ENCODE measurements around the gene CNTN5.

Gene CNTN5

GRCh38 chr11:100094121-100094865 lies 1073.5 kb downstream of the CNTN5 start:
- DNase-seq (ENCODE audit: low spot score), result no peak

GRCh38 chr11:100095809-100096208 lies 1075.1 kb downstream of the CNTN5 start:
- no peak for DNase-seq (ENCODE audit: low spot score)

- DNase-seq (ENCODE audit: low spot score), result no peak
These were observed 1077.8 kb downstream of the CNTN5 start for GRCh38 chr11:100098560-100098959.

DNA sequence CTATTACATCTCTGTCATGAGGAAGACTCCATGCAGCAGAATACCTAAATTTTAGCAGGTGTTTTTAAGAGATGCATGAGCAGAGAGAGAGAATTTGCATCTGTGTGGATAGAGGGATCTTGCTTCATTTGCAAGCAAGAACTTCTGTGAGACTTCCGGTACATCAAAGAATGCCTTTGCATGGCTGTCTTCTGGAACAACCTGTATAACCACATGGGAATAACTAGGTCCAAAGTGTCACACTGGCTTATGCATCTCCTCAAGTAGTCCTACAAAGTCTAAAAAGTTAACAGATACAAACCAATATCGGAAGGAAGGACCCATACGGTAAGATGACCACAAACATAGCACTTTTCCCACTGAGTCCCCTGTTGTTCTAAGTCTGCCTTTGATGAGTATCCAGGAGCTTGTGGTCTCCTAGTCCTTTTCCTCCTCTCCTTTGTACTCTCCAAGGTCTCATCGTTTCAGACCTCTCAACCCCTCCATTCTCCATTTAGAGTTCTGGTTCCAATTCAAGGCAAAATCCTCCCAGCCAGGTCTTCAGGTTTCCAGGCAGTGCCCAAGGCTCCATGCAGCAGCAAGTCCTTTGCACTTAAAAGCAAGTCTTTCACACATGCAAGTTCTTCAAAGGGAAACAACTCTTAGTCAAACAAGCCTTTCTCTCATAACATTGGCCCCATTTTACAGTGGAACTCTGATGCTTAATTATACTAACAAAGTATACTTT lies 1084.7 kb downstream of the CNTN5 start:
- no peak for DNase-seq (ENCODE audit: low spot score)

DNA sequence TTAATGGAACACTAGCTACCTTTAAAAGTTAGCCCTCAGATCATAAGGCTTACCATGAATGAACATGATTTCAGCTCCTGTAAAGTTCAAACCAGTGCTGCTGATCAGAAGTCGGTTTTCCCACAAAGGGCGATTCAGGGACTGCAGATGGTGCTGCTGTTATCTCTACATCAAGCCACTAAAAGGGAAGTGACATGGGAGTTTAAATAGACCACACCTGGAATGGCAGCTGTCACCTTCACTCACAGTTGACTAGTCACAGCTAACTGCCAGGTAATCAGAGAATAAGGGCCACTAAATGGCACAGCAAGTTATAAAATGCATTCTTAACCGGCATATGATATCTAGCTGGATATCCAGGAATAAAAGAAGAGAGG lies 1085.2 kb downstream of the CNTN5 start:
- no peak for DNase-seq (ENCODE audit: low spot score)

DNA sequence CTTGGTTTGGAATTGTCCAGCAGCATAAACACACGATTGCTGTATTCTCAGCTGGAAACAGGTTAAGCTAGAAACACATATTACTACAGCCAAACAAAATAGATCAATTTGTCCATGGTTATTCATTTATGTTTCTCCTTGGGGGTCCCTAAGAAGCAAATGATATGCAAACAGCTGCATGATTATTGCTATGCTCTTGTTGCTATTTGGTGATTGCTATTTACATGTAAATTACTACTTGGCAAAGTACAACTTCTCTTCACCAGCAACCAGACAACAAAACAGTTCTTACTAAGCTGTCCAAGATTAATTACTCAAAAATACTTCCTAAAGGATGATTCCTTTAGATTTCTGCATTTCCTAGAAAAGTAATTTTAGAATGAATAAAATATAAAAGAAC lies 1098.4 kb downstream of the CNTN5 start:
- no peak for DNase-seq (ENCODE audit: low spot score)

DNA sequence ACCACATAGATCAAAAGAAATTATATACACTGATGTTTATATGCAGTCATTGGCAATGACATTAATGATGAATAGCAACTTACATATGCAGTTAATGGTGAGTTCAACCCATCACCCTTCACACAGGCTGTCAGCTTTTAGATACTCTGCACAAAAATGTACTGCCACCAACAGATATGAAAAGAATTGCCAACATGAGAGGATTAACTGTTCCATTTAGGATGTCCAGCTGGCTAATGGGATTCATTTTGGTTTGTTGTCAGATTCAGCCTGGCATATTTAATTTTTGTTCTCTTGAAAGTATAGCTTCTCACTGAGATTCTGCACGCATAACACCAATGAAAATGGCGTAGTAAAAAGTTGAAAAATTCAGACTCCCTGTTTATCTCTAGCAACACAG lies 1112.4 kb downstream of the CNTN5 start:
- DNase-seq (ENCODE audit: low spot score), result no peak

- DNase-seq (ENCODE audit: low spot score), result no peak
These were observed 1120.5 kb downstream of the CNTN5 start for GRCh38 chr11:100141201-100141600.

- DNase-seq (ENCODE audit: low spot score), result no peak
These were observed 1131.2 kb downstream of the CNTN5 start for GRCh38 chr11:100151944-100152343.

- DNase-seq (ENCODE audit: low spot score), result no peak
These were observed 1132.0 kb downstream of the CNTN5 start for GRCh38 chr11:100152766-100153165.

GRCh38 chr11:100163471-100163870 lies 1142.7 kb downstream of the CNTN5 start:
- no peak for DNase-seq (ENCODE audit: low spot score)

DNA sequence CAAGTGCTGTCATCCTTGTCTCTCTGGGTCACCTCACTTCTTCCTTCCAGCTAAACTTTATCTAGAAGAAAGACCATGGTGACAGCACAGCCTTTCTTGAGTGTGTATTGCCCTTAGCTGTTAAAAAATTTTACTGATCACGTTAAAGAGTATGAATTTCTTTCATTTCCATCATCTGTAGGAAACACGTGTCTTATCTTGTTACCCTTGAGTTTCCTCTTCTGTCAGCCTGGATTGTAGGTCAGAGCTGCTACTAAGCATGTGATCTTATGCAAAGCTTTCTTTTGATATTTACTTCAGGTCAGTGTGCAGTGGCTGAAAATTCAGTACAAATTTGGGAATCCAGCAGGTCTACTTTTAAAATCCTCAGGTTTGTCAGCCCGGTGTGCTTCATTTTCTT lies 1154.1 kb downstream of the CNTN5 start:
- no peak for DNase-seq (ENCODE audit: low spot score)

DNA sequence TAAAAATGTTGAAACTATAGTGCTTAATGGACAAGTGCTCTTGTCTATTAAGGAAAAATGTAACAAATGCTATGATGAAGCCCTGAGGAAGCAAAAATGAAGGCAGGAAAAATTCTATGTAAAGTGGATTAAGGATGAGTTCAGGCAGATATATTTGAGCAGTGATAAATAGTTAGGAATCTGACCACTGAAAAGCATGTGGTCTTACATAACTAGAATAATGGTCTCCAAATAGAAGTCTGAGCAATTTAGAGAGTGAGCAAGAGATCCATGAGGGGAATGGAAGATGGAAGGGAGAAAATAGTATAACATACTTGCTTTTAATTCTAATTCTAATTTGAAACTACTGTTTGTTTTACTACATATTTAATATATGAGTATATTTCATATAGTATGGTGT lies 1155.7 kb downstream of the CNTN5 start:
- DNase-seq (ENCODE audit: low spot score), result no peak

- no peak for DNase-seq (ENCODE audit: low spot score)
These were observed 1156.9 kb downstream of the CNTN5 start for GRCh38 chr11:100177651-100178050.

DNA sequence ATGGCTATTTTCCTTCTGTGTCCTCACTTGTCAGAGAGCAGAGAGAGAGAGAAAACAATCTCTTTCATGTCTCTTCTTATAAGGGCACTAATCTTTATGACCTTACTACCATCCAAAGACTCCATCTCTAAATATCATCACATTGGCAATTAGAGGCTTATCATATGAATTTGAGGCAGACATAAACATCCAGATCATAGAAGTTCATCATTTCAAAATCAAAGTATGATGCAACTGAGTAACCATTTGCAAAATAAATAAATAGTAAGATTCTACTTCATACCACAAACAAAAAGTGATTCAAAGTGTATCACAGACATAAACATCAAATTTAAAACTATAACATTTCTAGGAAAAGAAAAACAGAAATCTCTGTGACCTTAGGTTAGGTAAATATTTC lies 1161.6 kb downstream of the CNTN5 start:
- no peak for DNase-seq (ENCODE audit: low spot score)

- DNase-seq (ENCODE audit: low spot score), result no peak
These were observed 1162.2 kb downstream of the CNTN5 start for GRCh38 chr11:100182927-100183326.

DNA sequence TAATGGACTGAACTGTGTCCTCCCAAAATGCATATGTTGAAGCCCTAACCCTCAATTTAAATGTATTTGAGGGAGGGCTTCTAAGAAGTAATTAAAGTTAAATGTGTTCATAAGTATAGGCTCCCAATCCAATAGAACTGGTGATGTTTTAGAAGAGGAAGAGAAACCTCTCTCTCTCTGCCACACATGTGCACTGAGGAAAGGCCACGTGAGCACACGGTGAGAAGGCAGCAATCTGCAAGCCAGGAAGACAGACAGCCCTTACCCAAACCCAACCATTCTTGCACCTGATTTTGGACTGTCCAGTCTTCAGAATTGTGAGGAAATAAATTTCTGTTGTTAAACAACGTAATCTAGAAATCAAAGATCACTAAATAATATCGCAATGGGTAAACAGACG lies 1164.8 kb downstream of the CNTN5 start:
- DNase-seq (ENCODE audit: low spot score), result no peak

DNA sequence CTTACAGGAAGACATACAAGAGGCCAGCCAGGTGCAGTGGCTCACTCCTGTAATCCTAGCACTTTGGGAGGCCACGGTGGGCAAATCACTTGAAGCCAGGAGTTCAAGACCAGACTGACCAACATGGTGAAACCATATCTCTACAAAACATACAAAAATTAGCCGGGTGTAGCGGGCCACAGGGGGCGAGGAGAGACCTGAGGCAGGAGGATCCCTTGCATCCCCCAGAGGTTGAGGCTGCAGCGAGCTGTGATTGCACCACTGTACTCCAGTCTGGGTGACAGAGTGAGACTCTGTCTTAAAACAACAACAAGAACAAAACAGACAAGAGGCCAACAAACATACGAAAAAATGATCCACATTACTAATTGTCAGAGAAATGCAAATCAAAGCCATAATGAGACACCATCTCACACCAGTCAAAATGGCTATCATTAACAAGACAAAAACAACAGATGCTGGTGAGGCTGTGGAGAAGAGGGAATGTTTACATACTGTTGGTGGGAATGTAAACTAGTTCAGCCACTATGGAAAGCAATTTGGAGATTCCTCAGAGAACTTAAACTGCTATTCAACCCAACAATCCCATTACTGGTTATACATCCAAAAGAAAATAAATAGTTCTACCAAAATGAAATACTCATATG lies 1167.5 kb downstream of the CNTN5 start:
- DNase-seq (ENCODE audit: low spot score), result no peak

- DNase-seq (ENCODE audit: low spot score), result no peak
These were observed 1169.6 kb downstream of the CNTN5 start for GRCh38 chr11:100190395-100190794.

GRCh38 chr11:100192181-100192580 lies 1171.4 kb downstream of the CNTN5 start:
- no peak for DNase-seq (ENCODE audit: low spot score)

- no peak for DNase-seq (ENCODE audit: low spot score)
These were observed 1183.0 kb downstream of the CNTN5 start for GRCh38 chr11:100203789-100204188.

DNA sequence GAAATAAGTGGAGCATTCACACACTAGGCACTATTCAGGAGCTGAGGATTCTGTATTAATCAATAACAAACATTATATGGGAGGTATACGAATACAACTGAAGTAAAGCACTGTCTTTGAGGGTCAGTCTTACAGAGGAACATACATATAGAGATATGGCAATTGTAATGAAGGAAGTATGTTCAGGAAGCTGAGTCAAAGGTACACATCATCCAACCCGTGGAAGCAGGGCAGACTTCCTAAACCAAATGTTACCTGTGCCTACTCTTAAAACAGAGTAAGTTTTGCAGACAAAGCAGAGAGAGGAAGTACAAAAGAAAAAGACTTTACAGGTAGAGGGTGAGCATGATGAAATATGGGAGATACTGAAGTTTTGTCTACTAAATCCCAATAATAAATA lies 1185.2 kb downstream of the CNTN5 start:
- DNase-seq (ENCODE audit: low spot score), result no peak

DNA sequence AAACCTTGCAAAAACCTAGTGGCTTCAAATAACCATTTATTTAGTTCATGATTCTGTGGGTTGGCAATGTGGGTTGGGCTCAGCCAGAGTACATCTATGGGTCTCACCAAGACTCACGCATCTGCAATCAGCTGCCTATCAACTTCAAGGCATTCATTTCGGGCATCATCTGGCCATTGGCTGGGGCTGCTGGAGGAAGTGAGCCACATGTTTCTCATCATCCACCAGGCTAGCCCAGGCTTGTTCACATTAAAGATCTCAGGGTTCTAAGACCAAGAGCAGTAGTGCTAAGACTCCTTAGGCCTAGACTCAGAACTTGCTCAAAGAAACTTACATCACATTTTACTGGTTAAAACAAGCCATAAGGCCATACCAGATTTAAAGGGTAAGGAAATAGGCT lies 1187.5 kb downstream of the CNTN5 start:
- DNase-seq (ENCODE audit: low spot score), result no peak

Data from germinal center (tissue), 1 donor.